CD4-positive, alpha-beta T cell (primary cell): Measurements from ENCODE around the gene KDM4B. TPM values are rescaled to one million over a fixed set of nuclear protein-coding genes. Genes with fewer than 3 reads are reported as not detected.

Experiments used
- ATAC-seq: fragments of 200-7000 bp; cut with Tn5 transposase; one replicate; pipeline ENCODE4 v1.10.0; 2022; ENCODE audit warnings: mild to moderate bottlenecking; ENCODE audit not compliant: poor library complexity
- CTCF ChIA-PET: fragments of 350-600 bp; sonication (Branson Sonifier 250); formaldehyde crosslinking; loops from one replicate; lab custom pipeline; 2021; ENCODE audit warnings: antibody characterized with exemption, inconsistent platforms; lab: Charles Lee
- POLR2A ChIA-PET: fragments of 350-600 bp; sonication (Branson Sonifier 250); formaldehyde crosslinking; loops from one replicate; lab custom pipeline; 2021; ENCODE audit warnings: antibody characterized with exemption, inconsistent platforms; lab: Charles Lee
- DNase-seq, 14 experiments: peaks; one replicate each; pipeline ENCODE4 v3.0.0-alpha.2; 2013 to 2020; ENCODE audit warnings: mixed read lengths in 2 of 14
- H3K27ac ChIP-seq, 2 donors: one replicate each; pipeline versions ENCODE4 v1.5.1 to v1.7.0; 2013; ENCODE audit warnings: low read length in 2 of 2, low read depth in 1 of 2, mild to moderate bottlenecking in 1 of 2
- H3K27me3 ChIP-seq, 2 experiments: 1 replicate in 1 of 2; 2 replicates in 1 of 2; pipeline versions ENCODE4 v1.6.1 to v1.7.0; 2013; ENCODE audit warnings: low read length in 2 of 2, control low read depth in 1 of 2, mild to moderate bottlenecking in 1 of 2, moderate library complexity in 1 of 2; ENCODE audit not compliant: insufficient read depth in 2 of 2, control insufficient read depth in 1 of 2
- H3K36me3 ChIP-seq: one replicate; pipeline ENCODE4 v1.6.1; 2013; ENCODE audit warnings: low read length, control low read depth; ENCODE audit not compliant: insufficient read depth
- H3K4me1 ChIP-seq: one replicate; pipeline ENCODE4 v1.6.1; 2013; ENCODE audit warnings: low read length, control low read depth; ENCODE audit not compliant: insufficient read depth
- H3K4me3 ChIP-seq: one replicate; pipeline ENCODE4 v1.5.1; 2013; ENCODE audit warnings: mild to moderate bottlenecking, low read length, moderate library complexity
- H3K9me3 ChIP-seq, 2 experiments: 1 replicate in 1 of 2; 2 replicates in 1 of 2; pipeline versions ENCODE4 v1.6.1 to v1.7.0; 2013; ENCODE audit warnings: low read length in 2 of 2, mild to moderate bottlenecking in 2 of 2, control low read depth in 1 of 2, moderate library complexity in 1 of 2; ENCODE audit not compliant: control insufficient read depth in 1 of 2, insufficient read depth in 1 of 2
- H3K27ac Mint-ChIP-seq: one replicate; pipeline ENCODE4 v1.8.0; 2020; ENCODE audit warnings: mixed read lengths
- H3K27me3 Mint-ChIP-seq: one replicate; pipeline ENCODE4 v1.8.0; 2021; ENCODE audit warnings: mixed read lengths
- H3K36me3 Mint-ChIP-seq: one replicate; pipeline ENCODE4 v1.8.0; 2021; ENCODE audit warnings: low read depth, mixed read lengths
- H3K4me1 Mint-ChIP-seq: one replicate; pipeline ENCODE4 v1.8.0; 2021; ENCODE audit warnings: low read depth, mixed read lengths
- H3K4me3 Mint-ChIP-seq: one replicate; pipeline ENCODE4 v1.8.0; 2020; ENCODE audit warnings: mild to moderate bottlenecking, mixed read lengths
- H3K9me3 Mint-ChIP-seq: one replicate; pipeline ENCODE4 v1.8.0; 2020; ENCODE audit warnings: mixed read lengths
- CTCF ChIP-seq: fragments of 200-600 bp; IDR thresholded peaks from one replicate; pipeline ENCODE4 v1.8.0; 2022; ENCODE audit warnings: antibody characterized with exemption, mild to moderate bottlenecking
- intact Hi-C, 2 experiments: fragments of 100-400 bp; cut with DNase I in 1 of 2; cut with micrococcal nuclease in 1 of 2; formaldehyde crosslinking; loops; one replicate each; pipeline versions ENCODE4 v1.15.1 to v1.9.0; 2023 to 2025; cut with DNase I, micrococcal nuclease
- total RNA-seq, 174 experiments: library from RNA in 2 of 174; stranded (reverse) in 2 of 174; gene quantifications; one replicate each; pipeline ENCODE4 v1.2.3 and lab custom pipeline; 2021 to 2026

KDM4B gene
- total RNA-seq, 2 experiments from 2014 or later, result 41.8 to 42.5 TPM

GRCh38 chr19:5141850-5142724 is 173.2 kb downstream of the KDM4B start:
- Mint-ChIP-seq H3K9me3 (no peaks in the 10 kb centered on the region), H3K27ac (no peak overlapping the region), H3K27me3 (no peaks in the 10 kb centered on the region), H3K4me3 (no peak overlapping the region), H3K36me3 (peaks cover 62% of the 10 kb centered on the region), H3K4me1 (peaks cover 21% of the 10 kb centered on the region)
- H3K9me3 ChIP-seq, result peaks cover 0 to 9% of the 10 kb centered on the region in 2 experiments
- POLR2A ChIA-PET, result no interaction called here
- ATAC-seq (no peak), DNase-seq (no peak)
- CTCF ChIA-PET, result no interaction called here
- no peak overlapping the region for H3K4me3 ChIP-seq
- peaks cover 30% of the 10 kb centered on the region for H3K4me1 ChIP-seq
- TF ChIP-seq CTCF, result no peak
- intact Hi-C loops, result no loop called here
- no peak overlapping the region for H3K27ac ChIP-seq
- H3K27me3 ChIP-seq, result no peaks in the 10 kb centered on the region
- H3K36me3 ChIP-seq, result peaks cover 46% of the 10 kb centered on the region

DNA sequence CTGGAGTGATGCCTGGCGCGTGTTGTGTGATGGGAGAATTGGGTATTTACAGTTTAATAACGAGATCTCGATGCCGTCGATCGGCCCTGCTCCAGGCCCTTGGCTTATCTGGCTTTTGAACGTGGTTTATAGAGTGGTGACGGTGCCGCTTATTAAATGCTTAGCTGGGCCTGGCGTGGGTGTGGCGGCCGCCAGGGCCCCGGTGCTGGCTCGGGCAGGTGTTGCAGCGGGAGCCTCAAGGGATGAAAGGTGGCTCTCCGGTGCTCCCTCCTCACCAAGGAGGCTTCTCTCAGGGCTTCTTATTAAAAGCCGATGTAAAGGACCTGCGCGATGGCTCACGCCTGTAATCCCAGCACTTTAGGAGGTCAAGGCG is 173.8 kb downstream of the KDM4B start:
- no peak overlapping the region for H3K4me3 Mint-ChIP-seq
- CTCF ChIA-PET, result no interaction called here
- no peak overlapping the region for H3K4me3 ChIP-seq
- no peaks in the 10 kb centered on the region for H3K9me3 Mint-ChIP-seq
- no peak for ATAC-seq
- H3K27me3 ChIP-seq, result no peaks in the 10 kb centered on the region
- H3K27ac ChIP-seq, result no peak overlapping the region
- intact Hi-C loops, result no loop called here
- H3K27ac Mint-ChIP-seq, result no peak overlapping the region
- H3K27me3 Mint-ChIP-seq, result no peaks in the 10 kb centered on the region
- peaks cover 59% of the 10 kb centered on the region for H3K36me3 Mint-ChIP-seq
- peaks cover 42% of the 10 kb centered on the region for H3K36me3 ChIP-seq
- no peak for DNase-seq
- POLR2A ChIA-PET, result no interaction called here
- peaks cover 21% of the 10 kb centered on the region for H3K4me1 Mint-ChIP-seq
- peaks cover 0 to 9% of the 10 kb centered on the region in 2 experiments for H3K9me3 ChIP-seq
- TF ChIP-seq CTCF, result no peak
- peaks cover 26% of the 10 kb centered on the region for H3K4me1 ChIP-seq

GRCh38 chr19:5143471-5144411 is 174.8 kb downstream of the KDM4B start:
- H3K9me3 ChIP-seq, result peaks cover 0 to 6% of the 10 kb centered on the region in 2 experiments
- no peaks in the 10 kb centered on the region for H3K27me3 Mint-ChIP-seq
- no peak overlapping the region for H3K4me3 Mint-ChIP-seq
- no peak overlapping the region for H3K4me3 ChIP-seq
- DNase-seq (peak in 2 of 14 experiments; percentile 11 to 17), ATAC-seq (no peak)
- H3K27ac ChIP-seq, result no peak overlapping the region
- no peaks in the 10 kb centered on the region for H3K27me3 ChIP-seq
- H3K4me1 Mint-ChIP-seq, result peaks cover 11% of the 10 kb centered on the region
- ChIA-PET CTCF (no interaction called here), POLR2A (no interaction called here)
- H3K27ac Mint-ChIP-seq, result no peak overlapping the region
- H3K36me3 Mint-ChIP-seq, result peaks cover 55% of the 10 kb centered on the region
- peaks cover 15% of the 10 kb centered on the region for H3K4me1 ChIP-seq
- peaks cover 37% of the 10 kb centered on the region for H3K36me3 ChIP-seq
- no peak for TF ChIP-seq CTCF
- H3K9me3 Mint-ChIP-seq, result no peaks in the 10 kb centered on the region
- intact Hi-C loops, result no loop called here
